ENCODE measurements around the gene LPAR1.
"Not testable (repeated sequence)": the region's sequence is repeated elsewhere in the genome, so short reads cannot be mapped to it uniquely, and the experiment has no call there.

LPAR1 gene, protein sequence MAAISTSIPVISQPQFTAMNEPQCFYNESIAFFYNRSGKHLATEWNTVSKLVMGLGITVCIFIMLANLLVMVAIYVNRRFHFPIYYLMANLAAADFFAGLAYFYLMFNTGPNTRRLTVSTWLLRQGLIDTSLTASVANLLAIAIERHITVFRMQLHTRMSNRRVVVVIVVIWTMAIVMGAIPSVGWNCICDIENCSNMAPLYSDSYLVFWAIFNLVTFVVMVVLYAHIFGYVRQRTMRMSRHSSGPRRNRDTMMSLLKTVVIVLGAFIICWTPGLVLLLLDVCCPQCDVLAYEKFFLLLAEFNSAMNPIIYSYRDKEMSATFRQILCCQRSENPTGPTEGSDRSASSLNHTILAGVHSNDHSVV

DNA sequence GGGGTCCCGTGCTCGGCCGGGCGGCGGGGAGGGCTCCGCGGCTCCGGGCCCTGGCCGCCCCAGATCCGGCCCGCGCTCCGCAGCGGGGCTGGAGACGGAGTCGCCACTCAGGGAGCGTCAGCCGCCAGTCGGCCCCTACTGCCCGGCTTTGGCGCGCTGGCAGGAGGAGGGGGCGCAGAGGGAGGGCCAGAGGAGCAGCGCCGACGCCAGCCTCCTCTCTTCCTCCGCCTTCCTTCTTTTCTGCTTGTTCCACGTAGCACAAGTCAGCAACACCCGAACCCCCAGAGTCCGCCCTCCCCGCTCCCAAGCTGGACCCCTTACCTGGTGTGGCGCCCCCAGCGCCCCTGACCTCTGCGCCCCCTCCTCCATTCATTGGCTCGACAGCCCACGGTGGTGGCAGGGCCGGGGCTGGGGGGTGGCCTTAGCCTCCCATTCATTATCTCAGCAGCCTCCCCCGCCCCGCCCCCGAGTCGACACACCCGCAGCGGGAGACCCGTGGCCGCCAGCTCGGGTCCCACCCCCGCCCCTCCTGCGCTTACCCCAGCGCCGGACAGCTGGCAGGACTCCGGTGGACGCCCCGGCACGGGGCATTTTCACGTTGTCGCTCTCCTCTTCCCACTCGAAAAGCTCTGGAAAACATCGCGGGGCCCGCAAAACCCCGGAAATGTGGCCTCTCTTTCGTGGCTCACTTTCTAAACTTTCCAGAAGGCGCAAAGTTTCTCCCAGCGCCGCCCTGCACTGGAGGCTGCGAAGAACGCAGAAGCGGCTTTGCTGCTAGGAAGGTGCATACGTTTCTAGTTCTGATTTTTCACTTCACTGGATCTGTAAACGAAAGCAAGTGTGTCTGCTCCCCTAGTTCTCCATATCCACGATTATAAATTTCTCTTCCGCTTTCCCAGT, at the start of gene LPAR1:
LPAR1 (minus strand) TSS at position 140 of the 900 bp plus-strand sequence. CDS start 66,353 bp downstream, outside the sequence.
- DNase-seq, result no peak

DNA sequence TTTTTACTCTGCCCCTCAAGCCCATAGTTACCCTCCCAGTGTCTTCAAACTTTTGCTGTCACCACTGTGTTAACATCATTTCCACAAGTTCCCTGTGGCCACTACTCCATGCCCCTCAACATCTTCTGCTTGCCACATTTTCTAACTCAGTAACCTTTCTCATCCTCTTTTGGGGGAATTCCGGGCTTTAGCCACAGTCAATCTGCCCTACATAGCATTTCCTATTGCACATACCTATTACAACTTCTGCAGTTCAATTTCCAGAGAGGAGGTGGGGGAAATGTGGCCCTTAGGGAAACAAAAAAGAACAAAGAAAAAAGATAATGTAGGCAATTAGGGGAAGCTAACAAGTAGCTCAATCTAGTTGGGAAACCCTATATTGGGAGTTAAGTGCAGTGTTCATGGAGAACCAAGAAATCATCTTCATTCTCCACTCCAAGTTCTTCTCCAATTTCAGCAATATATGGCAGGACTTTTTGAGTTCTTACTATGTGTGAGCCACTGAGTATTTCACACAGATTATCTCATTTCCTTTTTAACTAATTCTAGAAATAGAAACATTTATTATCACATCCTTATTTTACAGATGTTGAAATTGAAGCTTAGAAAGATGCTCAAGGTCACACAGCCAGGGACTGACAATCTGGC, 40.2 kb upstream of the LPAR1 start:
- DNase-seq, result no peak

DNA sequence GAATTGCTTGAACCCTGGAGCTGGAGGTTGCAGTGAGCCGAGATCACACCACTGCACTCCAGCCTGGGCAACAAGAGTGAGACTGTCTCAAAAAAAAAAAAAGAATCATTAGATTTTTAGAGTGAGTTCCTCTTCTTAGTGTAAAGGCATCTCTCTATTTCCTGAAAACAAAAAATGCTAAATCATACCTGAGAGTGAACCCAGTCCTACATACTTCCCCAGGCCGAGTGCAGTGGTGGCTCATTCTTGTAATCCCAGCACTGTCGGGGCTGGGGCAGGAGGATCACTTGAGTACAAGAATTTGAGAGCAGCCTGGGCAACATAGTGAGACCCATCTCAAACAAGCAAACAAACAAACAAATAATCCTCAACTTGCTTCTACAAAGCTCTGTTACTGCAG, 38.2 kb upstream of the LPAR1 start:
- no peak for DNase-seq

DNA sequence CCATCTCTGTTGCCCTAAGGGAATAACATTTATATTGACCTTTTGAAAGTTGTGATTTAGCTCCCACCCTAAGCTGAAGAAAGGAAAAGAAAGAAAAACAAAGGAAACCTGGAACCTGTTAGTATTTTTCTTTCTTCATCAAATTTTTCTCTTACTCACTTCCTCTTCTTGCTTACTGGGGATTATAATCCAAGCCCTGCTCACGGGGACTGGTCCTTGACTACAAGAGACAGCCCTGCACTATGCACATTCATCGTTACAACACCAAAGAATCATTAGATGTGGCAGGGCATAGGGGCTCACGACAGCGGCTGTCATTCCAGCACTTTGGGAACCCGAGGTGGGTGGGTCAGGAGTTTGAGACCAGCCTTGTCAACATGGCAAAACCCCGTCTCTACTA, 37.8 kb upstream of the LPAR1 start:
- DNase-seq, result no peak

DNA sequence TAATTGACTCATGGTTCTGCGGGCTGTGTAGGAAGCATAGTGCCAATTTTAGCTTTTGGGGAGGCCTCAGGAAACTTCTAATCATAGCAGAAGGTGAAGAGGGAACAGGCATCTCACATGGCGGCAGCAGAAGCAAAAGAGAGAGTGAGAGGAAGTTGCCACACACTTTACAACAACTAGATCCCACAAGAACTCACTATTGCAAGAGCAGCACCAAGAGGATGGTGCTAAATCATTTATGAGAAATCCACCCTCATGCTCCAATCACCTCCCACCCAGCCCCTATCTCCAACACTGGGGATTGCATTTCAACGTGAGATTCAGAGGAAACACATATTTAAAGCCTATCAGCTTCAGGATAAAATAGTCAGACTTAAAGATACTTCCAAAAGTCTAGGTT, 36.1 kb upstream of the LPAR1 start:
- DNase-seq, result no peak

DNA sequence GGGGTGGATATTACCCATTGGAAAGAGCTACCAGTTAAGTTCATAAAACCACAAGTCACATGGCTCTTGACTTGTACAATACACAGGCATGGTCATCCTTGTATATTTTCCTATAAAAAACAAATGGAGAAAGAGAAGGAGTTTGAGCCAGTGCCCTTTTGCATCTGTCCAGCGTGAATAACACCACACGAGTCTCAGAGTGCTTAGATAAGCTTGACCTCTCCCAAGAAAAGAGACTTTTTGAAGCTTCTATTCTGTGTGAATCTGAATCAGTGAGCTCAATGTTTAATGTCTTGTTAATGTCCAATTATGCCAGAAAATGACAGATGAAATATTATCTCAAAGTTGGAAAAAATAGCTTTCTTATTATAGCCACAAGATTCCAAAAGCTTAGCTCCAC, 30.9 kb upstream of the LPAR1 start:
- DNase-seq, result no peak

DNA sequence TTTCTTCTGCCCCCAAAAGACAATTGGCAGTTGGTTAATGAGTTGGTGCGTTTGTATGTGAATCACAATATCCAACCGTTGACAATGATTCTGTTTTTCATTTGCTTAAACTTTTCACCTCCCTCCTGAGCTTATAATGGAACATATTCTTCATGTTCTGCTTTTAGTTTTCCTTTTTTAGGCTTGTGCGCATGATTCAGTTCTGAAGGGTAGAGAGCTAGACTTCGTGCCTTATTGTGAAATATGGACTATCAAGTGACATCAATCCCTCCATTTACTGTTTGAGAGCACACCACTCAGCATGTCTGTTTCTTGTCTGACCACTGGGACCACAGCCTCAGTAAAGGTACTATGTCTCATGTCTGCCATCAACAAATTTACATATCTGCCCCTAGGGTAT, 30.5 kb upstream of the LPAR1 start:
- DNase-seq, result no peak

DNA sequence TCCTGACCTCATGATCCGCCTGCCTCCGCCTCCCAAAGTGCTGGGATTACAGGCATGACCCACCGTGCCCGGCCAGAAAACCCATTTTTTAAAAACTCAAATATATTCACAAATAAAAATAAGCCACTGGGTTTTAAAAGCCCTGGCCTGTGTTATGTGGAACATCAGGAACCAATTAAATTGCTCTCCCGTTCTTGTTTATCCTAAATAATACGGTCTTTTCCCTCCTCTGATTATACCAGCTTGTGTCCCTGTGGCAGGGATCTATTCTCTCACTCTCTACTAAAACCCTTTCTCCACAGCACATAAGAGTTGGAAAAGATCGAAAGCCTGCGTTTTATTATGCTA, 30.1 kb upstream of the LPAR1 start:
- no peak for DNase-seq

DNA sequence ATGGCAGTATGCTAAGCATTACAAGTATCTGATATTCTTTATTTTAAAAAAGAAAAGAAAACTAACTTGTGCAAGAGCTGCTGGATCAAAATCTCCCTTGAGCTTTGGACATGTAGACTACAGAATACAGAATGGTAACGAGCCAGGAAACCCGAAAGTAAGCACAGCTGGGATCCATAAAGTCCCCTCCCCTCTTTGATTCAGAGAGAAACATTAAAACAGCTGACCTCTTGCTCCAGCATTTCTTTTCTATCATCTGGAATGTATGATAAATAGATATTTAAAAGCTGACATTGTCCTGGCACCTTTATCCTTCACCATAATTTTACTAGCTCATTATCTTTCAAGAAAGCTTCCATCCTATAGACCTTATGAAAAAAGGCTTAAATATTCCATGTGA, 28.2 kb upstream of the LPAR1 start:
- no peak for DNase-seq

DNA sequence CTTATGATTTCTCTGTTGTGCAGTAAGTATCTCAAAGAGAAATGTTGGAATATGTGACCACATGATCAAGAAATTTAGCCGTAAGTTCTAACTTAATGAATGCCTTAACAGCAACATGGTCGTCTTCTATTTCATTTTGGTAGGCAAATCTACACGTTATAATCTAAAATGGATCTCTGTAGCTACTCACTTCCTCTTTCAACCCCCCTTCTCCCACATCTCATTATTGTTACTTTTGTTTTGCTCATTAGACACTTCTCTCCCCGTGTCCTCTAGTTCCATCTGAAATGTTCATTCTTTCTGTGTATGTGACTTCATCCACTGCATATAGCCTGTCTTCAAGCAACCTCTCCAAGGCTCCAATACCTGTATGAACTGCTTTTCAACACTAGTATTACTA, 27.1 kb upstream of the LPAR1 start:
- no peak for DNase-seq

DNA sequence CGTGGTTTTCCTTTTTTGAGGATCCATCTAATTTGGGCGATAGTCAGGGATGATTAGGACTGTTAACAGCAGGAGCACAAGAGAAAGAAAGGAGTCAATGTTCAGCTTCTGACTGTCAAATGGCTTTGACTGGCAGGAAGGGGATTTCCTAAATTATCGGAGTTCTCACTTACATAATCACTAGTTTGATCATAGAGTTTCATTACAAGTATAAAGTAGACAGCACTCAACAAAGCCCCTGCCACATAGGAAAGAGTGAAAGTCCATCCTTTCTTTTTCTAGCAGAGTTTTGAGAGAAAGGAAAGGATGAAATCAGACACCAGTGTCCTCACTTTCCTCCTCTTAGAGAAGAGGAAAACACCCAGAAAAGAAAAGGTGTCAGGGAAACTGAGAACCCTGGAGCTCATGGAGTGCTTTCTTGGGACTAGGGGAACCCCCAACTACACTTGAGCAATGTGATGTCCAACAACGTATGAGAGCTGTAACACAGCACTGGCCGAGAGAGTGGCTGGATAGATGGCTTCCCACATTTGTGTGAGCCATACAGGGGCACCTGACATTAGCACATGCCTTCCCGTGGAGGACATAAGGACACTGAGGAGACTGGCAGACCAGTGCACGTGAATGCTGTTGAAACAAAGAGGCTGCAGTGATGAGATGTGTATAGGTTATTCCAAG, 26.0 kb upstream of the LPAR1 start:
- DNase-seq, result no peak

DNA sequence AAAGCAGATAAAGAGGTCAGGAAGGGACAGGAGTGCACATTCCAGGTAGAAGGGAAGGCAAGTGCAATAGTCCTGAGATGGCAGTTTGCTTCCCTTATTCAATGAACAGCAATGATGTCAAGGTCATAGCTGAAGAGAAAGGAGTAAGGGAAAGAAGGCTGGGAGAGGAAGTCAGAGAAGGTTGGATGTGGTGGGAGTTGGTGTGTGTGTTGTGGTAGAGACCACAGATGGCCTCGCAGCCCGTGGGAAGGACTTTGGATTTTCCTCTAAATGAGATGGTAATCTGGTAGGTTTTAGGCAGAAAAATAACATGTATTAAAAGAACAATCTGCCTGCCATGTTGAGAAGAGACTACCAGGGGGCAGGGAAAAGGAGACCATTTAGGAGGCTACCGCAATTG, 25.1 kb upstream of the LPAR1 start:
- no peak for DNase-seq

DNA sequence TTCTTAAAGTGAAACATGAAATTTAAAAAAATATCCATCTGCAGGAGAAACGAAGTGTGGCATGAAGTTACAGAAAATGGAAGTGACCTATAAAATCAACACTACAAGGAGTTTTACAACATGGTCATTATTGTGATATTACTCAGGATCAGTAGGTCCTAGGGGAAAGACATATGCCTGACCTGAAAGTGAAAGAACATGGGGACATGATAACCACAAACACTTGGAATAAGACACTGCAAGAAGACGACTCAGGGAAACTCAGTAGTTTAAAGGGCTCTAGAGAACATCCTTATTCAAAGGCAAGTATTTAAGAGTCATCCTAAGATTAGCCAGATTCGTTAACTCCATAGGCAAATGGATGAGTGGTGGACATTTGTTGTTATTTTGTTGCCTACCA, 19.9 kb upstream of the LPAR1 start:
- no peak for DNase-seq

DNA sequence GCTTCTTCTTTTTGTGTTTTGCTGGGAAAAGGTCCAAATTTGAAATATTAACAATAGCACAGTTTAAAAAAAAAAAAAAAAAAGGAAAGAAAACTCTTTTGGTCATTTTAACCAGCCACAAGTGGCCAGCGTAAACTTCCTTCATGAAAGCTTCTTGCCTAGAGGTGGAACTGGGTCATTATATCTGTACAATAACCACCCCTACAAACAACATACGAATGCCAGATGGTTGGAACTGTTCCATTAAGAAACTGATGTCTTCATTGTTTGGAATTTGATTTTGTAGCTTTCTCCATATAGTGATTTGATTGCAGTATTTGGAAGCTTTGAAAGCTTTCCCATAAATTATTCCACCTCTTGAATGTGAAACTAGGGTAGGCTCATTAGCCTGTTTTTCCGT, 18.3 kb upstream of the LPAR1 start:
- DNase-seq, result no peak

DNA sequence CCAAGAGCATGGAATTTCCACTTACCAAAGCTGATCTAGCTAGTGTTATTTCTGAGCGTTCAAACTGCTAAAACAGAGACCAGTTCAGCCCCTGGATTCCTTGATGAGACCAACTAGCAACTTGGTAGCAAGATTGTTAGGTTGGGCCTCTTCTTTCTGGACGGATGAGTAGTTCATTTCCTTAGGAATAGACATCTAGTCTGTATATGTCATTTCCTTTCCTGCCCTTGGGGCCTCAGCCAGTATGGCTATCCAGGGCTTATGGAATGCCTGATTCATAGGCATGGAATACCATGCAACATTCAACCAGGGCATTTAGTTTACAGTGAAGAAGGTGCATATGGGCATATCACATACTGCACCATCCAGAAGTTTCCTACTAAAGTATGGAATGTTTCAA, 14.5 kb upstream of the LPAR1 start:
- DNase-seq, result no peak

DNA sequence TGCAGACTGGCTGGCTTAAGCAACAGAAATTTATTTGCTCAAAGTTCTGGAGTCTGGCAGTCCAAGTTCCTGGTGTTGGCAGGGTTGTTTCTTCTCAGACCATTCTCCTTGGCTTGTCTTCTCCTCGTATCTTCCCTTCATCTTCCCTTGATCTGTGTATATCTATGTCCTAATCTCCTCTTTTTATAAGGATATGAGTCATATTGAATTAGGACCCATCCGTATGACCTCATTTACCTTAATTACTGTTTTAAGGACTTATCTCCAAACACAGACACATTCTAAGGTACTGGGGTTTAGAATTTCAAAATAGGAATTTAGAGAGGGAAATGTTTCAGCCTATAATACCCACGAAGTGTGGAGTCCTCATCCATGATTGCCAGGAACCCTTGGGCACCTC, 13.1 kb upstream of the LPAR1 start:
- DNase-seq, result no peak

DNA sequence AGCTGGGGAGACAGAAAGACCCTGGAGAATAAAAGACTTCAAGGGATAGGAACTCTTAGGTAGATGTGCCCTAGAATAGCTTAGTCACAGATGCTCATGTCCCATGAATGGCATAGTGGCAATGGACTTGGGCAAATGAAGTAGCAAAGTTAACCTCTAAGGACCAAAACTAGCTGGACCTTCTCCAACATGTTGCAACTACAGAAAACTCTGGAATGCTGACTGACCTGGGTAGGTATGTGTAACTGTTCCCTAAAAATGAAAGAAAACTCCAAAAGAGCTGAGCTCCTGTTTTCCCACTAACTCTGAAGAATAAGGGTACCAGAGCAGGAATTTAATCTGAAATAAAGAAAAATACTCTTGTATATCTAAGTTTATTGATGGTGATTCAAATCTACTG, 12.5 kb upstream of the LPAR1 start:
- DNase-seq, result no peak

DNA sequence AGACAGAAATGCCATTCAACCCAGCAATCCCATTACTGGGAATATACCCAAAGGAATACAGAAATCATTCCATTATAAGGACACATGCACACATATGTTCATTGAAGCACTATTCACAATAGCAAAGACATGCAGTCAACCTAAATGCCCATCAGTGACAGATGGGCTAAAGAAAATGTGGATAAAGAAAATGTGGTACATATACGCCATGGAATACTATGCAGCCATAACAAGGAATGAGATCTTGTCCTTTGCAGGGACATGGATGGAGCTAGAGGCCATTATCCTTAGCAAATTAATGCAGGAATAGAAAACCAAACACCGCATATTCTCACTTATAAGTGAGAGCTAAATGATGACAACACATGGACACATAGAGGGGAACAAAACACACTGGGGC, 9.0 kb upstream of the LPAR1 start:
- DNase-seq, result not testable (repeated sequence)

DNA sequence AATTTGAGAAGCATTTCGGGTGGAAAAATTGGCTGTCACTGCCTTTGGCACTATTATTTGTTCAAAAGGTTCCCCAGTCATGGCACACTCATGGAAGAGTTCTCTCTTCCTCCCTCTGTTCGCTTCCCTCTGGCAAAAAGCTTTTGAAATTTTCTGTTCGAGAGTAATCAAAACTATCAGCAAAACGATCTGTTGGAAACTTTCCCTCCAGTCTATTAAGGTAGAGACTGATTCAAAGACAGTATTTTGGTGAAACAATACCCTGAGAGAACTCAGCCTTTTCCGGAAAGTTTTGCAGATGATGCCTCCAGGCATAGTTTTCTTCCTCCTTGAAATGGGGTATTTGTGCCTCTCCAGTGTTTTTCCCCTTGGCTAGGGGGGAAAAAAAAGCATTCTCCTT, 3.6 kb upstream of the LPAR1 start:
- no peak for DNase-seq

DNA sequence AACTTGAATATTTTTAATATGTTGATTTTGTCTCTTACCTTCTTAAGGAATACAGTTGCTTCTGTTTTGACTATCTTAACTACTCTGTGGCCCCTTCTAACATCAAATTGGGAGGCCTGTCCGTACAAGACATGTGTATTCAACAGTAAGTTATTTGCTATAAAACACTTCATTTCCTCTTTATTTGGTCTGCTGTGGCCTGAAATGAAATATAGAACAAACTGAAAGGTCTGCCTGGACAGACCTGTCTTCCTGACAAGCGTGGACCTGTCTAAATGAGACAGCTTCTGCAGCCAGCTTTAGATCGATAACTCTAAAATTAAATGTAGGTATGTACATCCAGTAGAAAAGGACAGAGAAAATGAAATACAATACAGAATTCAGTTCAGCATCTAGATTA, 2.2 kb upstream of the LPAR1 start:
- DNase-seq, result no peak

DNA sequence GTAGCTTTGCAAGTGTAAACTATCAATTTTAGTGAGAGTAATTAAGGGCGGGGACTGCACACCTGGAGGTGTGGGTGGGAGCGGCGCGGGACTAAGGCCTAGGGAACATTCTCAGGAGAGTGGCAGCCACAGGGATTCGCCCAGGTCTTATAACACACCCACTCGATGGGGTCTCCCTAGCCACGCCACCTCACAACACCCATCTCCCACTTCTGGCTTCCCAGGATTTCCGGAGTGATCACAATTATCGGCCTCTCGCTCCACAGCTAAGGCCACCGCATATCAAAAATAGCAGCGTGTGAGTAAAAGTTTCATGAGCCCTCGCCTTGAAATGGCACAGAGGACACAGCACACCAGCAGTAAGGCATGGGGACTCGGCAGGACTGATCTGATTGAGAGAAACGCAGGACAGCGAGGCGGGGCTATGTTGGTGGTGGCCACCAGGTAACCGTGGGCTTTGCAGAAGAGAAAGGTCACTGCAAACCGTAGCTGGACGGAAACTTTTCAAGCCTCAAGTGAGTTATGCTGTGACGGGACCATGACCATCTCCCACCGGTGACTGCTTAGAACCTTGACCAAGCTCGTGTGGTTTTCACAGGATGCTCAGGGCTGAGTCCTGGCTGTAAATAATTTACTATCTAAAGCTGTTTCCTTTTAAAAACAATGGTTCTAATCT, 1.1 kb upstream of the LPAR1 start:
- no peak for DNase-seq

DNA sequence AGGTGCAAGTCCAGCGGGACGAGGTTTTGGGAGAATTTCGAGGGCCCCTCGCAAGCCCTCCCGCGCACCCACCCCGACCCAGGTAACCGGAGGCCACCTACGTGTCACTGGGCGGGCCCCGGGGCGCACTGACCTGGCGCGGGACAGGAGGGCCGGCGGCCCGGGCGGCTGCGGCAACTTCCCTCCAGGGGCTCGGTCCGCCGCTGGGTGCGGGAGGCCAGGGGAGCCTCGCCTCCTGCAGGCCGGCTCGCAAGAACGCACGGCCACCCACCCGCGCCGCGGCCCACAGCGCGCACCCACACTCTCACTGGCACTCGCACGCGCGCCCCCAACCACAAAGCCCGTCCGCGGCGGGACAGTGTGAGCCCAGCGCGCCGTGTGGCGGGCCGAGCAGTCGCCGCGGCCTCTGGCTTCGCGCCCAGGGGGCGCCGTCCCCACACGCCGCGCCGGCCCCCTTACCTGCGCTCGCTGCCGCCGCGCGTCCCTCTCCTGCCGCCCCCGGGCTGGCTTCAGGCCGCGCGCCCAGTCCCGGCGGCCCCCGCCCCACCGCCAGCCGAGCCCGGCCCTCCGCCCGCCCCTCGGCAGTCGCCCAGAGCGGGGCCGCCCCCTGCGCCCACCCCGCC, 451 bp downstream of the LPAR1 start:
- DNase-seq, result peak; percentile 3

Measured in NCI-H2171 treated with DMSO at 0.1 percent for 48 hours (cell line).